A549 (cell line): ENCODE measurements around the gene GATM.

Source experiments
- EP300 ChIP-seq, 2 experiments: fragments of >200 bp; sonication (Bioruptor Twin); formaldehyde crosslinking; IDR thresholded peaks; 2 replicates in 1 of 2; 3 replicates in 1 of 2; pipeline ENCODE4 v1.6.1; 2016 to 2017
- FOSB ChIP-seq: fragments of 250-450 bp; sonication (Bioruptor Pico); IDR thresholded peaks from 2 replicates; pipeline ENCODE4 v1.5.0; 2020; ENCODE audit warnings: mild to moderate bottlenecking, moderate library complexity
- JUN ChIP-seq, 2 experiments: fragments of >200 bp; sonication (Bioruptor Twin); formaldehyde crosslinking; IDR thresholded peaks; 2 replicates in 1 of 2; 3 replicates in 1 of 2; pipeline ENCODE4 v1.6.1; 2016 to 2017
- KDM1A ChIP-seq: fragments of 200-600 bp; sonication (generic); IDR thresholded peaks from 2 replicates; pipeline ENCODE4 v1.6.1; 2016; ENCODE audit warnings: low read depth, mild to moderate bottlenecking
- NR3C1 ChIP-seq: fragments of >200 bp; sonication (Bioruptor Twin); formaldehyde crosslinking; IDR thresholded peaks from 3 replicates; pipeline ENCODE4 v1.6.1; 2017
- POLR2A ChIP-seq: IDR thresholded peaks from 2 replicates; pipeline ENCODE4 v1.6.1; 2012; ENCODE audit warnings: mild to moderate bottlenecking, low read length
- RAD21 ChIP-seq, 2 experiments: fragments of >200 bp in 1 of 2; sonication (Bioruptor Twin) in 1 of 2; formaldehyde crosslinking in 1 of 2; IDR thresholded peaks in 1 of 2; conservative IDR thresholded peaks in 1 of 2; 2 replicates in 1 of 2; 3 replicates in 1 of 2; pipeline ENCODE4 v1.6.1; 2012 to 2018; ENCODE audit warnings: inconsistent platforms in 1 of 2
- RCOR1 ChIP-seq: fragments of 150-350 bp; IDR thresholded peaks from 2 replicates; pipeline ENCODE4 v1.6.1; 2014; ENCODE audit warnings: antibody characterized with exemption, low read length, low read depth
- ZNF302 ChIP-seq: fragments of 250-450 bp; sonication (Bioruptor Pico); IDR thresholded peaks from 2 replicates; pipeline ENCODE4 v1.9.0; 2021; ENCODE audit warnings: inconsistent platforms, mild to moderate bottlenecking, moderate library complexity
- TF ChIP-seq, protein P1 (sequence below): fragments of >200 bp; sonication (Bioruptor Twin); formaldehyde crosslinking; IDR thresholded peaks from 3 replicates; pipeline ENCODE4 v1.5.1; 2016
- TF ChIP-seq, protein P2 (sequence below): fragments of 200-600 bp; sonication (generic); IDR thresholded peaks from 2 replicates; pipeline ENCODE4 v1.6.1; 2016; ENCODE audit warnings: antibody characterized with exemption, mild to moderate bottlenecking, moderate library complexity
- TF ChIP-seq, protein P3 (sequence below): fragments of 150-350 bp; IDR thresholded peaks from 2 replicates; pipeline ENCODE4 v1.6.1; 2014; ENCODE audit warnings: low read depth, mild to moderate bottlenecking, low read length

DNA sequence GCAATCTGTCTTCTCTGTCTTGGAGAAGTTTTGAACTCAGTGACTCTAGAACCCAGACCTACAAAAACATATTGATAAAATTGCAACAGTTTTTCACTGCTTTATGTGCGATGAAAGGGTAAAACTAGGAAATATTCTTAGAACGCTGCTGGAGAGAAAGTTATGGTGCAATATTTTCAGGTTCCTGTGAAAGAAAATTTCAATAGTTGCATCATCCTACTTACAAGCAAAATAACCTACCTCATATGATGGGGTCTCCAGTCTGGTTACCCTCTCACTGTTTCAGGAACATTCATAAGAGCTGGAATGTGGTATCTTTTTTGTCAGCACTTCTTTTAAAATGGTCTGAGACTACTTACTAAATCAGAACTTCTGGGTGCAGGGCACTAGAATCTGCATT lies 27.1 kb downstream of the GATM start:
- TF ChIP-seq, protein P1, sequence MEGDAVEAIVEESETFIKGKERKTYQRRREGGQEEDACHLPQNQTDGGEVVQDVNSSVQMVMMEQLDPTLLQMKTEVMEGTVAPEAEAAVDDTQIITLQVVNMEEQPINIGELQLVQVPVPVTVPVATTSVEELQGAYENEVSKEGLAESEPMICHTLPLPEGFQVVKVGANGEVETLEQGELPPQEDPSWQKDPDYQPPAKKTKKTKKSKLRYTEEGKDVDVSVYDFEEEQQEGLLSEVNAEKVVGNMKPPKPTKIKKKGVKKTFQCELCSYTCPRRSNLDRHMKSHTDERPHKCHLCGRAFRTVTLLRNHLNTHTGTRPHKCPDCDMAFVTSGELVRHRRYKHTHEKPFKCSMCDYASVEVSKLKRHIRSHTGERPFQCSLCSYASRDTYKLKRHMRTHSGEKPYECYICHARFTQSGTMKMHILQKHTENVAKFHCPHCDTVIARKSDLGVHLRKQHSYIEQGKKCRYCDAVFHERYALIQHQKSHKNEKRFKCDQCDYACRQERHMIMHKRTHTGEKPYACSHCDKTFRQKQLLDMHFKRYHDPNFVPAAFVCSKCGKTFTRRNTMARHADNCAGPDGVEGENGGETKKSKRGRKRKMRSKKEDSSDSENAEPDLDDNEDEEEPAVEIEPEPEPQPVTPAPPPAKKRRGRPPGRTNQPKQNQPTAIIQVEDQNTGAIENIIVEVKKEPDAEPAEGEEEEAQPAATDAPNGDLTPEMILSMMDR = no peak
- TF ChIP-seq RCOR1 = no peak
- no peak for TF ChIP-seq NR3C1
- no peak for TF ChIP-seq EP300 (IDR thresholded peaks at IDR 0.05)
- no peak for TF ChIP-seq POLR2A
- TF ChIP-seq, protein P2, sequence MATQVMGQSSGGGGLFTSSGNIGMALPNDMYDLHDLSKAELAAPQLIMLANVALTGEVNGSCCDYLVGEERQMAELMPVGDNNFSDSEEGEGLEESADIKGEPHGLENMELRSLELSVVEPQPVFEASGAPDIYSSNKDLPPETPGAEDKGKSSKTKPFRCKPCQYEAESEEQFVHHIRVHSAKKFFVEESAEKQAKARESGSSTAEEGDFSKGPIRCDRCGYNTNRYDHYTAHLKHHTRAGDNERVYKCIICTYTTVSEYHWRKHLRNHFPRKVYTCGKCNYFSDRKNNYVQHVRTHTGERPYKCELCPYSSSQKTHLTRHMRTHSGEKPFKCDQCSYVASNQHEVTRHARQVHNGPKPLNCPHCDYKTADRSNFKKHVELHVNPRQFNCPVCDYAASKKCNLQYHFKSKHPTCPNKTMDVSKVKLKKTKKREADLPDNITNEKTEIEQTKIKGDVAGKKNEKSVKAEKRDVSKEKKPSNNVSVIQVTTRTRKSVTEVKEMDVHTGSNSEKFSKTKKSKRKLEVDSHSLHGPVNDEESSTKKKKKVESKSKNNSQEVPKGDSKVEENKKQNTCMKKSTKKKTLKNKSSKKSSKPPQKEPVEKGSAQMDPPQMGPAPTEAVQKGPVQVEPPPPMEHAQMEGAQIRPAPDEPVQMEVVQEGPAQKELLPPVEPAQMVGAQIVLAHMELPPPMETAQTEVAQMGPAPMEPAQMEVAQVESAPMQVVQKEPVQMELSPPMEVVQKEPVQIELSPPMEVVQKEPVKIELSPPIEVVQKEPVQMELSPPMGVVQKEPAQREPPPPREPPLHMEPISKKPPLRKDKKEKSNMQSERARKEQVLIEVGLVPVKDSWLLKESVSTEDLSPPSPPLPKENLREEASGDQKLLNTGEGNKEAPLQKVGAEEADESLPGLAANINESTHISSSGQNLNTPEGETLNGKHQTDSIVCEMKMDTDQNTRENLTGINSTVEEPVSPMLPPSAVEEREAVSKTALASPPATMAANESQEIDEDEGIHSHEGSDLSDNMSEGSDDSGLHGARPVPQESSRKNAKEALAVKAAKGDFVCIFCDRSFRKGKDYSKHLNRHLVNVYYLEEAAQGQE = no peak
- TF ChIP-seq ZNF302 (CRISPR knock-in tag) = no peak
- TF ChIP-seq RAD21 (conservative IDR thresholded peaks at IDR 0.05 in 1 of 2, IDR thresholded peaks at IDR 0.05 in 1 of 2) = no peak
- no peak for TF ChIP-seq FOSB (CRISPR knock-in tag)
- TF ChIP-seq KDM1A = no peak
- no peak for TF ChIP-seq JUN (IDR thresholded peaks at IDR 0.05)
- TF ChIP-seq, protein P3, sequence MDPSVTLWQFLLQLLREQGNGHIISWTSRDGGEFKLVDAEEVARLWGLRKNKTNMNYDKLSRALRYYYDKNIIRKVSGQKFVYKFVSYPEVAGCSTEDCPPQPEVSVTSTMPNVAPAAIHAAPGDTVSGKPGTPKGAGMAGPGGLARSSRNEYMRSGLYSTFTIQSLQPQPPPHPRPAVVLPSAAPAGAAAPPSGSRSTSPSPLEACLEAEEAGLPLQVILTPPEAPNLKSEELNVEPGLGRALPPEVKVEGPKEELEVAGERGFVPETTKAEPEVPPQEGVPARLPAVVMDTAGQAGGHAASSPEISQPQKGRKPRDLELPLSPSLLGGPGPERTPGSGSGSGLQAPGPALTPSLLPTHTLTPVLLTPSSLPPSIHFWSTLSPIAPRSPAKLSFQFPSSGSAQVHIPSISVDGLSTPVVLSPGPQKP = no peak
